Ascending aorta (tissue), 2 donors: ENCODE measurements around the gene MDM2. TPM values are rescaled to one million over a fixed set of nuclear protein-coding genes. Genes with fewer than 3 reads are reported as not detected.

ENCODE experiments used
- DNase-seq, 2 donors: peaks; one replicate each; pipeline ENCODE4 v3.0.0-alpha.2; 2019; ENCODE audit warnings: low spot score in 2 of 2
- H3K27ac ChIP-seq, 2 donors: fragments of 200-600 bp; sonication (generic); one replicate each; pipeline ENCODE4 v1.5.1; 2016 to 2017; ENCODE audit warnings: mild to moderate bottlenecking in 1 of 2
- H3K27me3 ChIP-seq: fragments of 200-600 bp; sonication (generic); one replicate; pipeline ENCODE4 v1.5.1; 2017
- H3K36me3 ChIP-seq, 2 donors: fragments of 200-600 bp; sonication (generic); one replicate each; pipeline ENCODE4 v1.5.1; 2016
- H3K4me1 ChIP-seq, 2 donors: fragments of 200-600 bp; sonication (generic); one replicate each; pipeline ENCODE4 v1.5.1; 2016 to 2017; ENCODE audit warnings: mild to moderate bottlenecking in 1 of 2
- H3K4me3 ChIP-seq, 2 donors: fragments of 200-600 bp; sonication (generic); one replicate each; pipeline ENCODE4 v1.5.1; 2016 to 2017; ENCODE audit warnings: mild to moderate bottlenecking in 1 of 2
- H3K9me3 ChIP-seq, 2 donors: fragments of 200-600 bp; sonication (generic); one replicate each; pipeline ENCODE4 v1.5.1; 2016
- intact Hi-C: fragments of 100-400 bp; cut with DNase I; formaldehyde crosslinking; loops from one replicate; pipeline ENCODE4 v1.15.1; 2023
- total RNA-seq: library from RNA; depleted of rRNA; stranded (reverse); fragments of >200 nt; gene quantifications from one replicate; pipeline ENCODE4 v1.1.0, GENCODE V29; 2016
- TF ChIP-seq, protein P1 (sequence below), 3 experiments: fragments of 200-600 bp in 2 of 3; fragments of 450-650 bp in 1 of 3; sonication (generic) in 2 of 3; IDR thresholded peaks; one replicate each; pipeline ENCODE4 v1.5.1; 2016 to 2019; ENCODE audit warnings: antibody characterized with exemption in 3 of 3, mild to moderate bottlenecking in 1 of 3, moderate library complexity in 1 of 3

Gene MDM2
- total RNA-seq, 1 donor from 2014 or later: 24.2 TPM

DNA sequence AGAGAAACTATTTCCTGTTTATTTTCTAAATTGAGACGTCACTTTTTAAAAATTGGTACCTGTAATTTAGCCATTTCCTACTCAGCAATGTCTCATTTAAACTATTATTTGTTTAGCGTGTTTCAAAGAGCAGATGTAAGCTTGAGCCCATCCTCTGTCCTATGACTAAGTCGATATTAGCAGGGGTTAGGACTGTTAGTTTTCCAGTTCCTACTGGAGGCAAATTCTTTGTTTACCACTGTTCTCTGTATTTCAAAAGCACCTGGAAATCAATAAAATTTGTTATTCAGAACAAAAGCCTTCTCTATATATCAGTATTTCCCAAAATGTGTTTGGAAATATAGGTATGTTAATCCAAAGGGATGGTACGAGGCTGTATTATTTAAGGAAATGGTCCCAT, 42.4 kb downstream of the MDM2 start:
- no peaks in the 10 kb centered on the region for H3K27me3 ChIP-seq
- no peak overlapping the region for H3K27ac ChIP-seq
- no peaks in the 10 kb centered on the region for H3K4me1 ChIP-seq
- no peaks in the 10 kb centered on the region for H3K36me3 ChIP-seq
- H3K4me3 ChIP-seq: no peak overlapping the region
- no peaks in the 10 kb centered on the region for H3K9me3 ChIP-seq
- no peak for DNase-seq
- TF ChIP-seq, protein P1, sequence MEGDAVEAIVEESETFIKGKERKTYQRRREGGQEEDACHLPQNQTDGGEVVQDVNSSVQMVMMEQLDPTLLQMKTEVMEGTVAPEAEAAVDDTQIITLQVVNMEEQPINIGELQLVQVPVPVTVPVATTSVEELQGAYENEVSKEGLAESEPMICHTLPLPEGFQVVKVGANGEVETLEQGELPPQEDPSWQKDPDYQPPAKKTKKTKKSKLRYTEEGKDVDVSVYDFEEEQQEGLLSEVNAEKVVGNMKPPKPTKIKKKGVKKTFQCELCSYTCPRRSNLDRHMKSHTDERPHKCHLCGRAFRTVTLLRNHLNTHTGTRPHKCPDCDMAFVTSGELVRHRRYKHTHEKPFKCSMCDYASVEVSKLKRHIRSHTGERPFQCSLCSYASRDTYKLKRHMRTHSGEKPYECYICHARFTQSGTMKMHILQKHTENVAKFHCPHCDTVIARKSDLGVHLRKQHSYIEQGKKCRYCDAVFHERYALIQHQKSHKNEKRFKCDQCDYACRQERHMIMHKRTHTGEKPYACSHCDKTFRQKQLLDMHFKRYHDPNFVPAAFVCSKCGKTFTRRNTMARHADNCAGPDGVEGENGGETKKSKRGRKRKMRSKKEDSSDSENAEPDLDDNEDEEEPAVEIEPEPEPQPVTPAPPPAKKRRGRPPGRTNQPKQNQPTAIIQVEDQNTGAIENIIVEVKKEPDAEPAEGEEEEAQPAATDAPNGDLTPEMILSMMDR (IDR thresholded peaks at IDR 0.05): no peak
- intact Hi-C loops: no loop called here

DNA sequence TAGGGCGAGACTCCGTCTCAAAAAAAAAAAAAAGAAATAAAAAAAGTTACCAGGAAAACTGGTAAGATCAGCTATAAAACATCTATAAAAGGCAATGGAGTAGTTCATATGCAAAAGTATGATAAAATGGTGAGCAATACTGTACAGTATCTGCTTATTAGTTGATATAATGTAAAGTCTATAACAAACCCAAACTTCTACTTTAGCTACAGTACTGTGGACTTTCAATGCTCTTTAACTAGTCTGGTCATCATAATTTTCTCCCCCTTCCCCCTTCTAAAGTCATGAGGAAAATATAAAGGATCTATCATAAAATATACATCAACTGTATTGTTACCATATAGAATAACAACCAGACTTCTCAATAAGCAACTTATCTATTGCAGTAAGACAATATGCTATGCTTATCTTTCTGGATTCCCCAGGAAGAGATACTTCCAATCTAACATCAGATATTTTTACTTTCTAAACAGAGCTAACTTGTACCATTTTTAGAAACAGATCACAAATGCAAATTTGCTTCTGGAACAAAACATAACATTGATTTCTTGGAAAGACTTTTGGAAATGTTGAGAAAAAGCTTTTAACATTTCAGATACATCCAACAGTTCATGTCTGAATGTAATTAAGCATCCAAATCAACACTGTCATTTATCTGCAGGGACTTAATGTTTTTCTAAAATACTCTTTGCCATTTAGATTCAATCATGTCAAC, 43.8 kb downstream of the MDM2 start:
- no peaks in the 10 kb centered on the region for H3K9me3 ChIP-seq
- DNase-seq: no peak
- H3K4me3 ChIP-seq: no peak overlapping the region
- TF ChIP-seq, protein P1 (IDR thresholded peaks at IDR 0.05): no peak
- no peaks in the 10 kb centered on the region for H3K27me3 ChIP-seq
- no peak overlapping the region for H3K27ac ChIP-seq
- no peaks in the 10 kb centered on the region for H3K36me3 ChIP-seq
- intact Hi-C loops: no loop called here
- no peaks in the 10 kb centered on the region for H3K4me1 ChIP-seq

DNA sequence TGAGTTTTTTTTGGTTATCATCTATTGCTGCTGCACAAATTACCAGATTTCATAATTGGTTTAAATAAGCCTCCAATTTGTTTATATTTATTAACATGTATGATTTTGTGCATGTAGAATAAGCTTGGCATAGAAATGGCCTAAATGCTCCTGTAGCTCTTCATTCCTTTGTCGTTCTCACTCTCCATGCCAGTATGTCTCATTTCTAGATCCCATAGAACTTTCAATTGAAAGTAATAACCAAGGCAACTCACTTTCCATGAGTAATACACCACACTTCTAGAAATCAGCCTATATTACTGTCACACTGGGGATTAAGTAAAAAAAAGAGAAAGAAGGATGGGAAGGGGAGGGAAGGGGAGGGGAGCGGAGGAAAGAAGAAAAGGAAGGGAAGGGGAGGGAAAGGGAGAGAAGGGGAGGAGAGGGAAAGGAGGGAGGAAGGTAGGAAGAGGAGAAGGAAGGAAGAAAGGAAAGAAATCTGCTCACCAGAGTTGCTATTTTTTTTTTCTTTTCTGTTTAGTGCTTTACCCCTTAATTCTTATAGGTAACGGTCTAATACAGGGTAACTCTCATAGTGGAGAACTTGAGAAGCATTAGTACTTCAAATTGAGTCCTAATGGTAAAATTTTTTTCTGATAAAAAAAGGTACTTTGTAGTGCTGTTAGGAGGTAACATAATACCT, 45.6 kb downstream of the MDM2 start:
- TF ChIP-seq, protein P1 (IDR thresholded peaks at IDR 0.05): no peak

DNA sequence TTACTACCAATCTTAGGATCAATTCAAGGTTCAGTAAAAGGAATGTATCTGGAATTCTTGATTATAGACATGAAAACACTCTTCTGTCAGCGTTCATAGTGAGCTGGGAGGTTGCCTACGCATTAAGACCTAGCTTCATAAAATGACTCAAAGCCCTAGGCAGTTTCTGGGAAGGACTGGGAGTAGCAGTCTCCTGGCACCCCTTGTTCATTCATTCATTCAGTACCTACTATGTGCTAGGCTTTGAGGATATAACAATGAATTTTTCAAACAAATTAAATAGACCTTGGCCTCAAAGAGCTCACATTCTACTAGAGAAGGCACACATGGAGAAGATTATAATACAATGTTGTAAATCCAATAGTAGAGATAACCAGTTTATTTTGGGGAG, 46.1 kb downstream of the MDM2 start:
- H3K4me3 ChIP-seq: no peak overlapping the region
- no peak for DNase-seq
- H3K4me1 ChIP-seq: no peaks in the 10 kb centered on the region
- TF ChIP-seq, protein P1 (IDR thresholded peaks at IDR 0.05): no peak
- intact Hi-C loops: no loop called here
- no peak overlapping the region for H3K27ac ChIP-seq
- no peaks in the 10 kb centered on the region for H3K27me3 ChIP-seq
- no peaks in the 10 kb centered on the region for H3K36me3 ChIP-seq
- no peaks in the 10 kb centered on the region for H3K9me3 ChIP-seq

More for the DNA sequence above, 45.6 kb downstream of the MDM2 start:
- DNase-seq: no peak
- intact Hi-C loops: no loop called here
- no peak overlapping the region for H3K4me3 ChIP-seq
- H3K27me3 ChIP-seq: no peaks in the 10 kb centered on the region
- no peaks in the 10 kb centered on the region for H3K36me3 ChIP-seq
- no peaks in the 10 kb centered on the region for H3K9me3 ChIP-seq
- H3K4me1 ChIP-seq: no peaks in the 10 kb centered on the region
- H3K27ac ChIP-seq: no peak overlapping the region

DNA sequence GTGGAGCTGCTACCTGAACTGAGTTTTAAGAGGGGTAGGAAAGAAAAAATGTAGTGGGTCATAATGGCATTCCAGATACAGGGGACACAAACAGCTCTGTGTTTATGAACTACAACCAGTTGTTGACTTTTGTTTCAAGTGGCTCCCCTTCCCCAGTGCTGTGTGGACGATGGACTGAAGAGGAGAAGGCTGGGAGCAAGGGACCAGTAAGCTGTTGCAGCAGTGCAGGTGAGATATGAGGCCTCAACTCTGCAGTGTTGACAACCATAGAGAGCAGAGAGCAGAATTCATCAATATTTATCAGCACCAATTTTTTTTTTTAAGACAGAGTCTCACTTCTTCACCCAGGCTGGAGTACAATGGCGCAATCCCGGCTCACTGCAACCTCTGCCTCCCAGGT, 46.6 kb downstream of the MDM2 start:
- TF ChIP-seq, protein P1 (IDR thresholded peaks at IDR 0.05): no peak
- Histone ChIP-seq H3K9me3 (no peaks in the 10 kb centered on the region), H3K27me3 (no peaks in the 10 kb centered on the region), H3K27ac (no peak overlapping the region), H3K4me1 (no peaks in the 10 kb centered on the region), H3K4me3 (no peak overlapping the region), H3K36me3 (no peaks in the 10 kb centered on the region)
- no peak for DNase-seq
- intact Hi-C loops: no loop called here
